ENCODE results near the gene CDK11B. TPM values are rescaled to one million over a fixed set of nuclear protein-coding genes. Genes with fewer than 3 reads are reported as not detected.
"Not testable (repeated sequence)": the region's sequence is repeated elsewhere in the genome, so short reads cannot be mapped to it uniquely, and the experiment has no call there.

Gene CDK11B
- 9.6 TPM for total RNA-seq

DNA sequence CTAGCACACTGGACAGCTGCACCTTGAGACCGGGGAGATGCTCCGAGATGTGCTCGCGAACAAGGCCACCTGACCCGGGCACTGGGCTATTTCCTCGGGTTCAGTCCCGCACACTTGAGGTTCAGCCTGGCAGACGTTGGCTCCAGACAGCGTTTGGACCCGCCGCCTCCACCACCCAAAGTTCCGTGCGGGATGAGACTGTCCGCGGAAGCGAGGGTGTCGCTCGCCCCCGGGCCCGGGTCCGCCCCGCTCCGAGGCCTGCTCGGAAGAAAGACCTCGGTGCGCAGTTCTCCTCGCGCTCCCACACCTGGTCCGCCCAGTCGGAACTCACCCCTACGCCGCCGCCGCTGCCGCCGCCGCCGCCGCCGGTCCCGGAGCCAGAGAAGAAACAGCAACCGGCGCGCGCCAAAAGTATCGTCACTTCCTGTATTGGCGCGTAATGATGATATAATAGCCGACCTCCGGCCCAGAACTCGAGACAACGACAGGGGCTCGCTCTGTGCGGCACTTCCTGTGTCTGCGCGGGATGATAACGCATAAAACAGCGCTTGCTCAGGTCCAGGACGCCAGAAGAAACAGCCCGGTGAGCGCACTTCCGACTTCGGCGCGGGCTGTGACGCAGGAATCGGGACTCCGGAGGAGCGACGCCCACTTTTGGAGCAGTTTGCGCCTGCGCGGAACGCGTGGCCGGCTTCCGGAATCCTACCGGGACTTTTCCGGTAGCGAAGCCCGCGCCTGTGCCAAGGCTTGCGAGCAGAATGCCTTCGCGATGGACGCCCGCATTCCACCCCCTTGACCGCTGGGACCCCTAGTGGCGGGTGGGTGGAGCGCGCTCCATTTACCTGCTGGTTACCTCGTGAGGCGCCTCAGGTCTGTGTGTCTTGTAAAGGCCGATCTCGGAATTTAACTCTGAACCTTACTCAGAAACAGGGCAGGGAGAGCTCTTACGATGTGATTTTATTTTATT, at the start of gene CDK11B:
TSS of gene CDK11B (minus strand) at position 422 of the 967 bp plus-strand sequence. CDS start 1,519 bp downstream, outside the sequence.
- peak; percentile 92 for DNase-seq

DNA sequence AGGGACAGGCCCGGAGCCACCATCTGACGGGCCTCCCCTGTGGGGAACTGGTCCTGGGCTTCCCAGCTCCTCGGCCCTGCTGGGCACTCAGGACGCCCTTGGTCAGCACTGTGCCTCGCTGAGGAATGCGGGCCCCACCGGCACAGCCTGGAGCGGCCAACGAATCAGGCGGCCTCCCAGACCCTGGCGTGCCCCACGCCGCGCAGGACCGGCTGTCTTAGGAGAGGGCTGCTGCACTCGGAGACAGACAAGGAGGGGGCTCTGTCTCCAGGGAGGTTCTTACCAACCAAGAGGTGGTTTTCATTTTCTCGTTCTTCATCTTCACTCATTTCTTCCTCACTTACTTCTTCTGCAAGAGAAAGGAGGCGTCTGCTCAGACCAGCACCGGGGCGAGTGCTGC, 49.1 kb upstream of the CDK11B start:
- DNase-seq, result not testable (repeated sequence)

DNA sequence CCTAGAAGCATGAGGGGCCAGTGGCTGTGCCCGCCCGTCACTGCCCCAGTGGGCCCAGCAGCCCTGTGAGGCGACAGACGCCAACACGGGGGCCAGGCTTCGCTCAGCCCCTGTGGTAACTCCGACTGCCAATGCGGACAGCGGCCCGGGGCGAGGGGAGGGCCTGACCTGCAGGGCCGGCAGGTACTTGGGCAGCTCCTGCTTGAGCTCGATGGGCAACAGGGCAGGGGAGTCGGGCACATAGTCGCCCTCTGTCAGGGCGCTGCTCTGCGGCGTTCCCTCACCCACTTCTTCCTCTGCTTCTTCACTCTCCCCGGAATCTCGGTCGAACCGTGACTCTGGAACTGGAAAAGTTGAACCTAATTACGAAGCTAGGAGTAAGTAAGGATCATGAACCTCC, 48.4 kb upstream of the CDK11B start:
- not testable (repeated sequence) for DNase-seq

DNA sequence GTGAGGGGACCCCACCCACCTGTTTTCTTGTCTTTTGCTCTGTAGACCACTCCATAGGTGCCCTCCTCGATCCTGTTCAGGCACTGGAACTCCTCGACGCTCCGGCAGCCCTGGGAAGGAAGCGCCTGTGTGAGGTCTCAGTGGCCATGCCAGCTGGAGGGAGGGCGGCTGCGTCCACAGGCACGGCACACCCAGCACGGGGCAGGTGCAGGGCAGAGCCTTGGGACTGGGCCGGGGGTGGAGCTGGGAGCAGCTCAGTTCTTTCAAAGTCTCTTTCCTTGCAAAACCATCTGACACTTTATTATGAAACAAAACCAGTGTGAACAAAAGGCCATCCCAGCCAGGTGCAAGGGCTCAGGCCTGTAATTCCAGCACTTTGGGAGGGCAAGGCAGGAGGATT, 46.8 kb upstream of the CDK11B start:
- not testable (repeated sequence) for DNase-seq

DNA sequence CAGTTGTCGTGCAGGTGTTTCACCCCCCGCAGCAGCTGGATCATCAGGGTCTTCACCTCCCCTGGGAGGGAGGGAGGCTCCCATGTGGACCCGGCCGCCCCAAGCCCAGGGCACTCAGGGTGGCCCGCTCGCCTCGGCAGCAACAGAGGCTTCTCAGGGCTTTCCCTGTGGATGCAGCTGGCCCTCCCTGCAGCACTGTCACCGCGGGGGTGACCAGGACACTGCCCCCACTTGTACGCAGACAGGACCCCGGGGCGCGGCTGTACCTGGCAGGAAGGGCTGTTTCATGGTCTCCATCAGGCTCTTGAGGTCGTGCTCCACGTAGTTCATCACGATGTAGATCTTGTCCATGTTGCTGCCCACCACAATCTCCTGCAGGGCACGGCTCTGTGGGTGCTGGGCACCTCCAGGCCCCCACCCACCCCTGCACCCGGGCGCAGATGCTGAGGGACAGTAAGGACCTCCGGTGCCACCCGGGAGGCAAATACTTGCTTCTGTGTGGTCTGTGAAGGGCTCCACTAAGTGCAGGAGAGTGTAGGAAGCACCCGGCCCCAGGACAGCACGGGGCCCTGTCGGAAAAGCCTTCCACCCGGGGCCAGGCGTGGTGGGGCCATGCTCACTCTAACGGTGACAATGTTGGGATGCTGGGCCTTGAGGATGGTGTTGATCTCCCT, 45.6 kb upstream of the CDK11B start:
- DNase-seq, result not testable (repeated sequence)

DNA sequence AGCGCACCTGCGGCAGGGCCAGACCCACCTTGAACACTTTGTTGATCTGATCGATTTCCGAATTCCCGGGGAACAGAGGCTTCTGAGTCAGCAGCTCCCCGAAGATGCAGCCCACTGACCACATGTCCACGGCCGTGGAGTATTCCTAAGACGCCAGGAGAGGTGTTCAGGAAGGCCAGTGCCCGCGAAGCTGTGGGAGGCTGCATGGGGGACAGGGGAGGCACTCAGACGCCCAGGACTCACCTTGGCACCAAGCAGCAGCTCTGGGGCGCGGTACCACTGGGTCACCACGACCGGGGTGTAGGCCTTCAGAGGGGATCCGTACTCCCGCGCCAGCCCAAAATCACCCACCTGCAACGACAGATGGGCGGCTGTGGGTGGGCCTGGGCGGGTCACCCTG, 45.0 kb upstream of the CDK11B start:
- DNase-seq, result no peak

DNA sequence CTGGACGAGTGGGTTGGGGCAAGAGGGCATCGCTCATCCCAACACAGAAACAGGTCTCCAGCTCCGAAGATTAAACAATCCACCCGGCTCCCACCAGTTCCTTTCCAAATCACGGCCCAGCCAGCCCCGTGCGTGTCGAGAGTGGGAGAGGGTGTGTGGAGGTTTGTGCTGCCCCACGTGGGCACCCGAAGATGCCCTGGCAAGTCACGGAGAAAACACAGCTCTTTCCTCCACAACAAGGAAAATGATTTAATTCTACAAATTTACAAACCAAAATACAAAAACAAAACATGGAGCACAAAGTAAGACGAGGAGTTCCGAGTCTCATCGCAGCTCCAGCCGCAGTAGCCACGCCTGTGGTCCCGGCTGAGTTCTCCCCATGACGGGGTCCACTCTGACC, 43.7 kb upstream of the CDK11B start:
- not testable (repeated sequence) for DNase-seq

DNA sequence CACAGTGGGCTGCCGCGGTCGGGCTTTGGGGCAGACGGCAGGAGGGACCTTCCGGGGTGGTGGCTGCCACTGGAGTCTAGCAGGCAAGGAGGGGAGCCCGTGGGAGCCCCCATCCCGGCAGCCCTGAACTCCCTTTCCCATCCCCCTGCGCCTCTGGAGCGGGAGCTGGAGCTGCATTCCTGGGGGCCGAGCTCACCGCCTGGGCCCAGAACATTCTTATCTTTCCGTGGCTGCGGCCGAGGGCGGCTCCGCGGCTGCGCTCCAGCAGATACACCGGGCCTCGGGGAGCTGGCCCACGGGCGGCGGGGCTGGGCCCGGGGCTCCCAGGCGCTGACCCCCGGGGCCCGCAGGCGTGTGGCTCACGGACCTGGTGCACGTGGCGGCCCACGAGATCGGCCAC, 41.8 kb upstream of the CDK11B start:
- DNase-seq, result not testable (repeated sequence)

DNA sequence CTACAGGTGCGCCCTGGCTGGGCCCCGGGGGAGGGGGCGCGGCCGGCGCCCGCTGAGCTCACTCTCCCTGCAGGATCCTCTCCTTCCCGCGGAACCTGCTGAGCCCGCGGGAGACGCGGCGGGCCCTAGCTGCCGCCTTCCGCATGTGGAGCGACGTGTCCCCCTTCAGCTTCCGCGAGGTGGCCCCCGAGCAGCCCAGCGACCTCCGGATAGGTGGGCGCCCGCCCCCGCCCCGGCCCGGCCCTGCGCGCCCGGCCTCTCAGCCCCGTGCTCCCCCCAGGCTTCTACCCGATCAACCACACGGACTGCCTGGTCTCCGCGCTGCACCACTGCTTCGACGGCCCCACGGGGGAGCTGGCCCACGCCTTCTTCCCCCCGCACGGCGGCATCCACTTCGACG, 41.3 kb upstream of the CDK11B start:
- not testable (repeated sequence) for DNase-seq

DNA sequence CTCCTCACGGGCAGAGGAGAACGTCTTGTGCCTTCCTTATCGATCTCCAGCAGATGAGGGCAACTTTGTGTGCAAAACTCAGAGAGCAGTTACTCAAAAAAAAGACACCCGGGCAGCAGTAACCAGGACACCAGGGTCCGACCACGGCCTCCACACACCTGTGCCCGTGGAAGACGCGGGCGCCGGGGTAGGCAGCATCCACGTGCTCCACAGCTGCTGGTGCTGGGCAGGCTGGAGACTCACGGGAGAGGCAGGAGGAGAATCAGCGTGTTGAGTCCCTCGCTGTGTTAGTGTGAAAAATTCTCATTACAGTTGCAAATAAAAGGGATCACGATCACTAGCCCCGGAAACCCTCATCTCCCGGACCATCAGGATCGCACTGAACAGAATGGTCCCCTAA, 40.3 kb upstream of the CDK11B start:
- DNase-seq, result not testable (repeated sequence)

DNA sequence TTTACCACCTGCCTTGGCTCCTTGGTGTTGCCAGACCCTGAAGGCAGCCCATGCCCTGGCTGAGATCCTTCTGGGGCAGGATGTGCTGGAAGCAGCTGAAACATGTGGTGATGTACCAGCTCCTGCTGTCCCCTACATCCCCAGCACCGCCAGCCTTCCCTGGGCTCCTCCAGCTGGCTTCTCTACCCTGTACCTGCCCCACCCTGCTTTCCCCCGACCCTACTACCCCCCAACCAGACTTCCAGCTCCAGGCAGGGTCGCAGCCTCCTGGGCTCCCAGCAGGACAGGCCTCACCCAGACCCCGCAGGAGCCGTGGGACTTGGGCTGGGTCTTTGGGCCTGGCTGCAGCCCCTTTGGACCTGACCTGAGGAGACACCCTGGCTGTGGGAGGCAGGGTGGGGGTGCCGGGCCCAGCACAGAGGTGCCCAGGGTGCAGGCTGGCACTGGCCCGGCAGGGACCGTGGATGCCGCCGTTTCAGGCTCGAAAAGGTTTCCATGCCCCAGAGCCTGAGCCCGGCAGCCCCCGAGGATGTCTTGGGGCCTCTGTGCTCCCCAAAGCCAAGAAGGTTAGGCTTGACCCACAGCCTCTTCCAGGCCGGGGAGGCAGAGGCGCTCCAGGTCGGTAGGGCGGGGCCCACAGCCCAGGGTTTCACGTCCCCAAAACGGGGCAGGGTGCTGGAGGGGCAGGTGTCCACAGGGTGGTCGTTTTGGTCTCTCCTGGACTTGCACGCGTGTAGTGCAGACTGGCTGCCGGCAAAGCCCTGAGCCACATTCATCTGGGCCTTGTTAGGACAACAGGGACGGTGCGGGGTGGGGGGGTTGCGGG, 38.8 kb upstream of the CDK11B start:
- DNase-seq, result not testable (repeated sequence)

DNA sequence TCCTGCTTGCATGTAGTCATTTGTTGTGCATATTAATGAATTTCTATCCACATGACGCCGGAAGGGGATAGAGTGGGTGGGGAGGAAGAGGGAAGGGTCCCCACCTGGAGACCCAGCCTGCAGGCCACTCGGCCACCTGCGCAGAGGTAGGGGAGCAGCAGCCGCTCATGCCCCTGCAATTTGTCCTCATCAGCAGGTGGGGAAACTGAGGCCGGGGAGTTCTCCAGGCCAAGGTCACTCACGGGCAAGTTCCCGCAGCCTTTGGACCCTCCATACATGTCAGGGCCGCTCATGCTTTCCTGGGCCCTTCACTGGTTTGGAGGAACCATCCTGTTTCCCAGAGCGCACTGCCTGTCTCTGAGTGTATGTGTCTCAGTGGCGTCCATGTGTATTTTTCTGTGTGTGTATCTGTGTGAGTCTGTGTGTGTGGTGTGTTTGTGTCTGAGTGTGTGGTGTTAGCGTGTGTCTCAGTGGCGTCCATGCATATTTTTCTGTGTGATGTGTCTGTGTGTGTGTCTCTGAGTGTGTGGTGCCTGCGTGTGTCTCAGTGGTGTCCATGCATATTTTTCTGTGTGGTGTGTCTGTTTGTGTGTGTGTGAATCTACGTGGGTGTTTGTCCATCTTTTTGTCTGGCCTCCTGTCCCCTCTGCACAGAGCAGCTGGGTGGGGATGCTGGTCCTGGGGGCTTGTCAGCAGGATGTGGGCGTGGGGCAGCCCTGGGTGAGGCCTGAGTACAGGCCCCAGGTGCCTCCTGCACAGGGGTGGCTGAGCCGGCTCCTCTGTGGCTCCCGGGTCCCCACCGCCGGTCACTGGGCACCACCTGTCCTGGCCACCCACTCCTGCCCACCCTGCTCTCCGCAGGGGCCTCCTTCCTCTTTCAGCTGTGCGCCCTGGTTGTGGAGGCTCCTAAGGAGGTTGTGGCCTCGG, 37.9 kb upstream of the CDK11B start:
- not testable (repeated sequence) for DNase-seq

DNA sequence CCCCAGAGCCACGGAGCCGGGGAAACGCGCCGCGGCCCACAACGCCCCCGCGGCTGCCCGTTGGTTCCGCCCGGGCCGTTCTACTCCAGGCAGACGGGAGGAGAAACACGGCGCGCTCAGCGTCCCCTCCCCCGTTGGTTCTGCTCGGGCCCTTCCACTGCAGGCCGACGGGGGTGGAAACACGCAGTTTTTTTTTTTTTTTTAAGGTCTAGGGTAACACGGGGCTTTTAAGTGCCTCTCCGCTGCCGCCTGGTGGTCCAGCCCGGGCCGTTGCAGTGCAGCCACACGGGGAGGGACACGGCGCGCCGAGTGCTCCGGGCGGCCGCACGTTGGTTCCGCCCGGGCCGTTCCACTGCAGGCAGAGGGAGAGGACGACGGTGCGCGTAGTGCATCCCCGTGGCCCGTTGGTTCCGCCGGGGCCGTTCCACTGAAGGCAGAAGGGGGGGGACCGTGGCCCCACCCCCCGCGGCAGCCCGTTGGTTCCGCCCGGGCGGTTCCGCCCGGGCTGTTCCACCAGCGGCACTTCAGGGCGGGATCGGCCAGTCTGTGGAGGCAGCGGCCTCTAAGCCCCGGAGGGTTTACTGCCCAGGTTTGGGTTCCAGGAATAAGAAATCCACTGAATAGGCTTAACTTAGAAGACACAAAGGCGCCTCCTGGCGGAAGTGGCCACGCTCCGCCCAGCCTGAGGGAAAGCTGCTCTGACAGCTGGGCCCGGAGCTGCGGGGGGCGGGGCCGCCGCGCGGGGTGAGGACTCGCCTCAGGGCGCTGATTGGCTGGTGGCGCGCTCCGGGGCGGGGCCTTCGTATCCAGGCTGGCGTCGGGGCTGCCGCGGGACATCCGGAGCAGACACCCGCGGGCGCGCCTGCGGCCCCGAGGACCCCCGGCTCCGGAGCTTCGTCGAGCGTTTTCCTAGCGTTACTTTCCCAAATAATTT, 34.2 kb upstream of the CDK11B start, which contains the start of gene SLC35E2B:
TSS of gene SLC35E2B (minus strand) at position 82 of the 934 bp plus-strand sequence. CDS start 16,096 bp downstream, outside the sequence.
- peak; percentile 94 for DNase-seq

DNA sequence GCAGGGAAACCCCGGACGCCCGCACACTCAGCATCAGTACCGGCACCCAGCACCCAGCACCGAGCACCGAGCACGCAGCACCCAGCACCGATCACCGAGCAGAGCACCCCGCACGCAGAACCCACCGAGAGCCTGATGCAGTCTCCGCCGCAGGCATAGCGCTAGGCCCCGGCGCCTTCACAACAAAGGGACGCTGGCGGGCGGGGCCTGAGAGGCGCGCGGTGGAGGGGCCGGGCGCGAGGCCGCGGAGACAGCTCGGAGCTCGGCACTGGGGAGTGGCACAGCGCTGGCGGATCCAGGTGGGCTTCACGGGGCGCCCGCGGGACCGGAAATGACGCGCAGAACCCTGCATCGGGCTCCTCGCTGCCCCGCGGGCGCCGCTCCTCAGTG, 33.5 kb upstream of the CDK11B start:
- DNase-seq, result peak; percentile 6

DNA sequence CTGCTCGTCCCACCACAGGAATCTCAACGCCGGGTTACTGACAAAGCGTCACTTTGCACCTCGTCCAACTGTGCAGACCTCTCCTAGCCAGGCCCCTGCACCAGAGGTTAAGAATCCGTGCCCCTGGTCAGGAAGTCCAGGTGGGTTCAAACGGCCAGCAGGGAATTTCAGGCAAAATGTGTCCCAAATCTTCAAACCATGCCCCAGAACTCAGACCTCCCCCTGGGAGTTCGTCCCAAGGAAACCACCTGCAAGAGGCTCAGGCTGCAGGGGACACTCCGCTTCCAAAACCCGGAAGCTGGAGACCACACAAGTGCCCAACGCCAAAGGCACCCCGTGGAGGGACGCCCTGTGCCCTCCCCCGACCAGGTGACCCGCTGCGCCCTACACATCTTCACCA, 32.6 kb upstream of the CDK11B start:
- not testable (repeated sequence) for DNase-seq

DNA sequence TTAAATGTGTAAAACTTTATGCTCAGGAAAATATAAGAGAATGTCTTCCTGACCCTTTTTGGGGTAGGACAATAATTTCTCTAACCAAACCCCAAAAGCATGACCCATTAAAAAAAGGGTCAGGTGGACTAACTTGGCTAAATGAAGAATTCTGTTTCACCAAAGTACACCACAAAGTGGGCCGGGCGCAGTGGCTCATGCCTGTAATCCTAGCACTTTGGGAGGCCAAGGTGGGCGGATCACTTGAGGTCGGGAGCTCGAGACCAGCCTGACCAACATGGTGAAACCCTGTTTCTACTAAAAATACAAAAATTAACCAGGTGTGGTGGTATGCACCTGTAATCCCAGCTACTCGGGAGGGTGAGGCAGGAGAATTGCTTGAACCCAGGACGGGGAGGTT, 30.7 kb upstream of the CDK11B start:
- not testable (repeated sequence) for DNase-seq

DNA sequence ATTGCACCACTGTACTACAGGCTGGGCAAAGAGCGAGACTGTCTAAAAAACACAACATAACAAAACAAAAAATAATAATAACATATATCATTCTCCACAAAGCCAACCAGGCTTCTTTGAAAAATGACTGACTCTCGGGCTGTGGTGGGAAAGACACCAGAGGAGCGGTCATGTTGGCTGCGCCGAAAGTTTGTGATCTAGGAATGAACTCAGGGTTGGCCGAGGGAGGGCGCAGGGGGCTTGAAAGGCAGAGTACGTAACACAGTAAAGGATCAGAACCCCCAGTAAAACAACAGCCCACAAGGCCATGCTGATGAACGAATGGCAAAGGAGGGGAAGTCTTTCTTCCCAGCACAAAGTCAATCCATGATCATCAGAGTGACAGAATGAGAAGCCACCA, 29.0 kb upstream of the CDK11B start:
- DNase-seq, result no peak

DNA sequence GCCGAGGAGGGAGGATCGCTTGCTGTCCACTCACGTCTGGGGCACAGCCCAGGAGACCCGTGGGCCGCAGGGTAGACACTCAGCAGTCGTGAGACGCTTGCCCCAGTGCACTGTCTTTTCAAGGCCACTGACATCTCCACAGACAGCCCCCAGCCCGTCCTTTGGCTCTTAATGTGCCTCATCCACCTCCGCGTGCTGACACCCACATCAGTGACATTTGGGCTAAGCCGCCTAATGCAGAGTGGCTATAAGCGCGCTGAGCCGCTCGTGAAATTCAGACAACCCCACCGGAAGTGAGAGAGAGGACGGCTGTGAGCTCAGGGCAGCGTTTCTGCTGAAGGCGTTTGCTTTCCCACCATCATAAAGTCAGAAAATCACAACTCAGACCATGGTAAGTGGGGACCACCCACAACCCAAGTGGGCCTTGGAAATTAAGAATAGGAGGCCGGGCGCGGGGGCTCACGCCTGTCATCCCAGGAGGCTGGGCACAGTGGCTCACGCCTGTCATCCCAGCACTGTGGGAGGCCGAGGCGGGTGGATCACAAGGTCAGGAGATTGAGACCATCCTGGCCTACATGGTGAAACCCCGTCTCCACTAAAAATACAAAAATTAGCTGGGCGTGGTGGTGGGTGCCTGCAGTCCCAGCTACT, 25.4 kb upstream of the CDK11B start:
- DNase-seq, result no peak
